Measurements from ENCODE around the gene FAM117A.

DNA sequence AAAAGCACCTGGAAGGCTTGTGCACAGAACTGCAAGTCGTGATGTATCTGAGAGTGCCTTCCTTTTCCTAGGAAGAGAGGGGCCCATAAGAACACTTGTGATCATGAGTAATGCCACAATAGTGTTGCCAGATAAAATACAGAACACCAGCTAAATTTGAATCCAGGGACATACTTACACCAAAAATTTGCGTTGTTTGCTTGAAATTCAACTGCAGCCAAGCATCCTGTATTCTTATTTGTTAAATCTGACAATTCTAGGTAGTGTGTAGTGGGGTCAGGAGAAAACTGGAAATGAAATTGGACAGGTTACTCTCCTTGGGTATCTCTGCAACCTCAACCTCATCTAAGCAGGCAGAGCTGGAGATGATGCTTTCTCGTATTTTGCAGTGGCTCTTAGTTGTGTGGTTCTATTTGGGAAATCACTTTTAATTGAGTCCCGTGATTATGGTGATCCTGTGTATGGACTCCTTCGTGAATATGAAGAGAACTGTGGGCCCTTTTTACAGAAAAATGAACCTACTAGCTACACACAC, 68.2 kb downstream of the FAM117A start:
- TF ChIP-seq CTCF (IDR thresholded peaks at IDR 0.05) (no peak), POLR2AphosphoS5 (IDR thresholded peaks at IDR 0.05) (no peak), POLR2A (IDR thresholded peaks at IDR 0.05) (no peak)
